GM12878 (cell line): ENCODE measurements around the gene AOPEP. TPM values are rescaled to one million over a fixed set of nuclear protein-coding genes. Genes with fewer than 3 reads are reported as not detected.

ENCODE experiments used
- ATAC-seq: fragments of 200-7000 bp; cut with Tn5 transposase; 3 replicates; pipeline ENCODE4 v1.9.1; 2020; ENCODE audit warnings: mild to moderate bottlenecking, moderate library complexity
- BruUV-seq: library from RNA; stranded (reverse); fragments of 400-500 nt; replicated peaks from 2 replicates; lab custom pipeline; 2021; lab: Mats Ljungman, UMichigan
- CTCF ChIA-PET: fragments of 300-600 bp; sonication (Branson Sonifier 250); formaldehyde crosslinking; extraction: SDS; loops from one replicate; lab custom pipeline; 2021; ENCODE audit warnings: inconsistent platforms; lab: Yijun Ruan, JAX
- POLR2A ChIA-PET: fragments of 350-600 bp; formaldehyde crosslinking; extraction: SDS; loops from one replicate; lab custom pipeline; 2021; ENCODE audit warnings: inconsistent platforms; lab: Charles Lee
- RAD21 ChIA-PET: fragments of 300-600 bp; sonication (Branson Sonifier 250); formaldehyde crosslinking; loops from one replicate; lab custom pipeline; 2023; ENCODE audit warnings: antibody characterized with exemption; ENCODE audit not compliant: unreplicated experiment; lab: Charles Lee
- SMC1A ChIA-PET: fragments of 300-600 bp; sonication (Branson Sonifier 250); formaldehyde crosslinking; loops from one replicate; lab custom pipeline; 2023; ENCODE audit not compliant: unreplicated experiment, uncharacterized antibody; lab: Charles Lee
- DNase-seq: peaks from one replicate; pipeline ENCODE4 v3.0.0-alpha.2; 2011; ENCODE audit warnings: low read depth, low spot score
- FAIRE-seq: peaks from 3 replicates; lab custom pipeline; 2011; peaks lifted over from hg19 to GRCh38; lab: Jason Lieb, UNC
- H2AFZ ChIP-seq: 2 replicates; pipeline ENCODE4 v1.6.0; 2011; ENCODE audit warnings: low read depth, low read length, control low read depth; ENCODE audit not compliant: control insufficient read depth
- H3K27ac ChIP-seq: 2 replicates; pipeline ENCODE4 v1.5.1; 2011; ENCODE audit warnings: control low read depth; ENCODE audit not compliant: control insufficient read depth, insufficient read depth
- H3K27me3 ChIP-seq, 2 experiments: replicated peaks in 1 of 2; 2 replicates each; pipeline versions ENCODE4 v1.6.0 to v1.6.1; 2011; ENCODE audit warnings: low read length in 1 of 2; ENCODE audit not compliant: control insufficient read depth in 2 of 2, insufficient read depth in 2 of 2
- H3K36me3 ChIP-seq, 2 experiments: 2 replicates each; pipeline ENCODE4 v1.5.1; 2011; ENCODE audit warnings: low read length in 1 of 2; ENCODE audit not compliant: control insufficient read depth in 2 of 2, insufficient read depth in 2 of 2
- H3K4me1 ChIP-seq: 2 replicates; pipeline ENCODE4 v1.6.1; 2011; ENCODE audit warnings: mild to moderate bottlenecking, low read length, moderate library complexity, mixed read lengths; ENCODE audit not compliant: control insufficient read depth, insufficient read depth
- H3K4me2 ChIP-seq: 2 replicates; pipeline ENCODE4 v1.6.0; 2011; ENCODE audit warnings: control low read depth; ENCODE audit not compliant: control insufficient read depth, insufficient read depth
- H3K4me3 ChIP-seq: fragments of 200-600 bp; sonication (generic); 2 replicates; pipeline ENCODE4 v1.5.1; 2016
- H3K79me2 ChIP-seq: 2 replicates; pipeline ENCODE4 v1.6.0; 2011; ENCODE audit warnings: low read length; ENCODE audit not compliant: control insufficient read depth, insufficient read depth
- H3K9ac ChIP-seq: 2 replicates; pipeline ENCODE4 v1.8.0; 2011; ENCODE audit warnings: low read length, control low read depth, mixed read lengths; ENCODE audit not compliant: control insufficient read depth, insufficient read depth
- H3K9me3 ChIP-seq: replicated peaks from 3 replicates; pipeline ENCODE4 v1.5.1; 2011; ENCODE audit warnings: mild to moderate bottlenecking, low read length; ENCODE audit not compliant: control insufficient read depth, insufficient read depth
- H4K20me1 ChIP-seq: 2 replicates; pipeline ENCODE4 v1.6.0; 2011; ENCODE audit not compliant: control insufficient read depth, insufficient read depth
- ATF3 ChIP-seq: IDR thresholded peaks from 2 replicates; pipeline ENCODE4 v1.6.1; 2011; ENCODE audit warnings: low read depth, mild to moderate bottlenecking, low read length, moderate library complexity, borderline replicate concordance; ENCODE audit errors: extremely low read depth
- BRCA1 ChIP-seq: IDR thresholded peaks from 2 replicates; pipeline ENCODE4 v1.6.1; 2011; ENCODE audit warnings: low read depth, low read length, improper control_type of control experiment
- CHD1 ChIP-seq: IDR thresholded peaks from 2 replicates; pipeline ENCODE4 v1.6.1; 2012; ENCODE audit warnings: low read depth, low read length, improper control_type of control experiment
- HDAC6 ChIP-seq: fragments of 200-600 bp; sonication (generic); IDR thresholded peaks from one replicate; pipeline ENCODE4 v1.8.0; 2017; ENCODE audit warnings: antibody characterized with exemption; ENCODE audit not compliant: unreplicated experiment
- MXI1 ChIP-seq: fragments of 150-350 bp; IDR thresholded peaks from 2 replicates; pipeline ENCODE4 v1.6.1; 2011; ENCODE audit warnings: low read depth, mild to moderate bottlenecking, inconsistent platforms, low read length, improper control_type of control experiment
- PKNOX1 ChIP-seq: fragments of 450-650 bp; IDR thresholded peaks from 2 replicates; pipeline ENCODE4 v1.6.1; 2016; ENCODE audit warnings: mild to moderate bottlenecking
- POLR2A ChIP-seq: IDR thresholded peaks from 2 replicates; pipeline ENCODE4 v1.6.1; 2011; ENCODE audit warnings: low read depth, mild to moderate bottlenecking, low read length
- PRDM15 ChIP-seq: fragments of 450-650 bp; formaldehyde crosslinking; IDR thresholded peaks from 2 replicates; pipeline ENCODE4 v1.4.0; 2020; ENCODE audit warnings: mild to moderate bottlenecking, moderate library complexity
- SUZ12 ChIP-seq: fragments of 200-600 bp; sonication (generic); IDR thresholded peaks from one replicate; pipeline ENCODE4 v1.6.1; 2018; ENCODE audit warnings: antibody characterized with exemption, mild to moderate bottlenecking; ENCODE audit not compliant: unreplicated experiment
- TBL1XR1 ChIP-seq: IDR thresholded peaks from 2 replicates; pipeline ENCODE4 v1.6.1; 2012; ENCODE audit warnings: low read depth, low read length, improper control_type of control experiment
- WGBS: methylation state at CpG from one replicate; pipeline ENCODE4 v1.1.6; 2016; ENCODE audit warnings: low lambda C conversion rate; ENCODE audit not compliant: insufficient replicate concordance, insufficient coverage; ENCODE audit errors: missing lambda C conversion rate; 5-methylcytosine and 5-hydroxymethylcytosine counted together
- in situ Hi-C: fragments of 300-500 bp; cut with MboI; formaldehyde crosslinking; loops from 9 replicates; pipeline ENCODE4 v1.14.3; 2018; ENCODE audit warnings: mixed read lengths
- intact Hi-C: fragments of 100-400 bp; cut with micrococcal nuclease; formaldehyde crosslinking; loops from one replicate; pipeline ENCODE4 v1.14.2; 2022; ENCODE audit not compliant: unreplicated experiment
- polyA plus RNA-seq, 11 experiments: library from polyadenylated mRNA; depleted of rRNA in 4 of 11; unstranded in 6 of 11; stranded (reverse) in 5 of 11; fragments of >200 nt; fragmentation: Nextera tagmentation in 4 of 11; fragmentation: Illumina TruSeq in 1 of 11; extraction: Ambion mirVana in 4 of 11; extraction: Trizol in 1 of 11; gene quantifications; 1 replicate in 1 of 11; 2 replicates in 10 of 11; pipeline versions ENCODE4 v1.2.1 to v1.2.3, GENCODE V29; 2011 to 2016; ENCODE audit warnings: inconsistent platforms in 2 of 11, missing spikeins in 2 of 11, low read depth in 1 of 11
- total RNA-seq, 4 experiments: library from RNA; depleted of rRNA in 3 of 4; stranded (reverse); fragments of >200 nt in 3 of 4; fragmentation: Illumina TruSeq in 1 of 4; extraction: Trizol in 1 of 4; gene quantifications; 2 replicates each; pipeline versions ENCODE4 v1.2.1 to v1.2.3, GENCODE V29; 2013 to 2021
- TF ChIP-seq, protein P1 (sequence below): IDR thresholded peaks from 2 replicates; pipeline ENCODE4 v1.6.1; 2012; ENCODE audit warnings: low read length, inconsistent platforms

AOPEP gene
- total and polyA plus RNA-seq, 10 of the 15 experiments (the other 5 are each of a cell fraction or from before 2014, with no cell fraction given) = 2.3 to 16.9 (median 10.1) TPM

GRCh38 chr9:94906713-94907112 is 180.2 kb downstream of the AOPEP start:
- RAD21 ChIA-PET = interaction anchor here (1.4 to 1.6 kb wide), 2 partner anchors 10 to 11 kb away, joined by 4 to 5 read pairs; no protein-coding TSS in a partner anchor
- in situ Hi-C loops = no loop called here
- no peak overlapping the region for H3K4me2 ChIP-seq

DNA sequence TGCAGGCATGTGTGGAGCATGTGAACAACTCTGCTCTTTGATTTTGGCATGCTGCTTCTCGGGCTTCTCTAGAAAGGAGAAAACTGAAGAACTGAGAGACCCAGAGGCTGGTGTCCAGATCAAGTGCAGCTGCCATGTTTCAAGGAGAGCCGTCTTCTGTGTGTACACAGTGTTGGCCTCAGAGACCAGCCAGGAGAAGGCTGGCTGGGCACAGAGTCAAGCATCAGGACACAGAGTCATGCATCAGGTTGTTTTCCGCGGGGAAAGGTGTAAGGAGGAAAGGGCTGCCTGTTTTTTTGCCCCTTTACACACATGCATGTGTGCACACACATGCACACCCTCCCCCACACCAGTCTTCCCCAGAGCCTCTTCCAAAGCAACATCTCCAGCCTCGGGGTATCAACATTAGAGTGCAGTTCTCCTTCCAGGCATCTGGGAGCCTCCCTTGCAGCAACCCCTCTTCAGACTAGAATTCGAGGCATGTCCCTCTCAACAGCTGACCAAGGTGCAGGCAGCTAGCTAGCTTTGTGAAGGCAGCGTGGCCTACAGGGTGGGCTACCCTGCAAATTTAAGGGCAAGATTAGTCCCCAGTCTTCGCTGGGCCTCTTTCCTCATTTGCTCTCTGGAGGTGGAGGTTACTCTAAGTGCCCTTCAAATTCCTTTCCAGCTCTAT is 180.9 kb downstream of the AOPEP start:
- ATAC-seq (no peak), DNase-seq (no peak), FAIRE-seq (no peak)
- 47% methylated on average over 8 of the region's 8 CpGs for WGBS
- no peak overlapping the region for H2AFZ ChIP-seq
- H3K27me3 ChIP-seq = no peaks in the 10 kb centered on the region
- BruUV-seq = no TSS peak
- intact Hi-C loops (no loop called here), in situ Hi-C loops (no loop called here)
- SMC1A ChIA-PET = interaction anchor here (0.6 to 1.2 kb wide), 2 partner anchors 26 to 1555 kb away, joined by 4 read pairs; no protein-coding TSS in a partner anchor
- no peaks in the 10 kb centered on the region for H3K79me2 ChIP-seq
- H3K9me3 ChIP-seq = no peaks in the 10 kb centered on the region
- no peaks in the 10 kb centered on the region for H3K36me3 ChIP-seq
- no peak overlapping the region for H3K9ac ChIP-seq
- RAD21 ChIA-PET = interaction anchor here (1.4 to 1.6 kb wide), 2 partner anchors 9 to 10 kb away, joined by 4 to 5 read pairs; no protein-coding TSS in a partner anchor
- H4K20me1 ChIP-seq = no peaks in the 10 kb centered on the region
- no peaks in the 10 kb centered on the region for H3K4me1 ChIP-seq
- no peak overlapping the region for H3K27ac ChIP-seq
- CTCF ChIA-PET = interaction anchor here (1.4 kb wide), 1 partner anchor 10 kb away, joined by 5 read pairs; no protein-coding TSS in a partner anchor
- no peak overlapping the region for H3K4me2 ChIP-seq
- H3K4me3 ChIP-seq = no peak overlapping the region
- POLR2A ChIA-PET = interaction anchor here (1.1 kb wide), 1 partner anchor 8 kb away, joined by 3 read pairs; no protein-coding TSS in a partner anchor
- TF ChIP-seq PKNOX1 = no peak
- no peak for TF ChIP-seq PRDM15 (CRISPR knock-in tag)
- TF ChIP-seq, protein P1, sequence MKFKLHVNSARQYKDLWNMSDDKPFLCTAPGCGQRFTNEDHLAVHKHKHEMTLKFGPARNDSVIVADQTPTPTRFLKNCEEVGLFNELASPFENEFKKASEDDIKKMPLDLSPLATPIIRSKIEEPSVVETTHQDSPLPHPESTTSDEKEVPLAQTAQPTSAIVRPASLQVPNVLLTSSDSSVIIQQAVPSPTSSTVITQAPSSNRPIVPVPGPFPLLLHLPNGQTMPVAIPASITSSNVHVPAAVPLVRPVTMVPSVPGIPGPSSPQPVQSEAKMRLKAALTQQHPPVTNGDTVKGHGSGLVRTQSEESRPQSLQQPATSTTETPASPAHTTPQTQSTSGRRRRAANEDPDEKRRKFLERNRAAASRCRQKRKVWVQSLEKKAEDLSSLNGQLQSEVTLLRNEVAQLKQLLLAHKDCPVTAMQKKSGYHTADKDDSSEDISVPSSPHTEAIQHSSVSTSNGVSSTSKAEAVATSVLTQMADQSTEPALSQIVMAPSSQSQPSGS = no peak
- TF ChIP-seq ATF3 = no peak
- TF ChIP-seq HDAC6 = no peak
- no peak for TF ChIP-seq TBL1XR1
- TF ChIP-seq MXI1 = no peak

More at GRCh38 chr9:94906713-94907112, 180.2 kb downstream of the AOPEP start:
- H3K27ac ChIP-seq = no peak overlapping the region
- H3K79me2 ChIP-seq = no peaks in the 10 kb centered on the region
- no peaks in the 10 kb centered on the region for H3K36me3 ChIP-seq
- H3K4me3 ChIP-seq = no peak overlapping the region
- ChIA-PET SMC1A (no interaction called here), POLR2A (no interaction called here), CTCF (no interaction called here)
- H4K20me1 ChIP-seq = no peaks in the 10 kb centered on the region
- BruUV-seq = no TSS peak
- DNase-seq = no peak
- WGBS = 65% methylated on average over 3 of the region's 3 CpGs
- no peak for TF ChIP-seq SUZ12
- no peak for TF ChIP-seq CHD1
- no peak for TF ChIP-seq POLR2A
- TF ChIP-seq BRCA1 = no peak
- H3K9ac ChIP-seq = no peak overlapping the region
- H3K4me1 ChIP-seq = no peaks in the 10 kb centered on the region
- no peak for FAIRE-seq
- H2AFZ ChIP-seq = no peak overlapping the region
- H3K27me3 ChIP-seq = no peaks in the 10 kb centered on the region
- no peaks in the 10 kb centered on the region for H3K9me3 ChIP-seq
- intact Hi-C loops = no loop called here
- no peak for ATAC-seq
